Central memory CD8-positive, alpha-beta T cell (primary cell): Measurements from ENCODE around the gene NR3C2.

Experiments used
- ATAC-seq: fragments of 150-1000 bp; cut with Tn5 transposase; replicated peaks from 2 replicates; pipeline ENCODE4 v1.10.0; 2022; ENCODE audit warnings: mild to moderate bottlenecking, moderate FRiP score, moderate number of reproducible peaks; ENCODE audit not compliant: poor library complexity, severe bottlenecking; ENCODE audit errors: extremely low read depth
- DNase-seq, 2 donors: peaks; one replicate each; pipeline ENCODE4 v3.0.0; 2021; ENCODE audit warnings: low spot score in 2 of 2
- H3K27ac Mint-ChIP-seq: one replicate; pipeline ENCODE4 v1.8.0; 2022; ENCODE audit warnings: low read depth, mild to moderate bottlenecking, moderate library complexity, mixed read lengths
- H3K27me3 Mint-ChIP-seq: one replicate; pipeline ENCODE4 v1.8.0; 2022; ENCODE audit warnings: mixed read lengths
- H3K36me3 Mint-ChIP-seq: one replicate; pipeline ENCODE4 v1.8.0; 2022; ENCODE audit warnings: mild to moderate bottlenecking, moderate library complexity, mixed read lengths; ENCODE audit not compliant: insufficient read depth
- H3K4me1 Mint-ChIP-seq: one replicate; pipeline ENCODE4 v1.8.0; 2022; ENCODE audit warnings: mixed read lengths
- H3K4me3 Mint-ChIP-seq: one replicate; pipeline ENCODE4 v1.8.0; 2022; ENCODE audit warnings: mild to moderate bottlenecking, moderate library complexity, mixed read lengths
- H3K9me3 Mint-ChIP-seq: one replicate; pipeline ENCODE4 v1.8.0; 2022; ENCODE audit warnings: mixed read lengths

NR3C2 gene

GRCh38 chr4:148445071-148445859 is 3.1 kb upstream of the NR3C2 start:
- Mint-ChIP-seq H3K27ac (peak overlapping the region; percentile 89), H3K27me3 (peaks cover 19% of the 10 kb centered on the region), H3K4me3 (peak overlapping the region; percentile 93), H3K9me3 (no peaks in the 10 kb centered on the region), H3K36me3 (peaks cover 24% of the 10 kb centered on the region), H3K4me1 (peaks cover 27% of the 10 kb centered on the region)
- DNase-seq (peak; percentile 61 to 64), ATAC-seq (peak; percentile 25)

DNA sequence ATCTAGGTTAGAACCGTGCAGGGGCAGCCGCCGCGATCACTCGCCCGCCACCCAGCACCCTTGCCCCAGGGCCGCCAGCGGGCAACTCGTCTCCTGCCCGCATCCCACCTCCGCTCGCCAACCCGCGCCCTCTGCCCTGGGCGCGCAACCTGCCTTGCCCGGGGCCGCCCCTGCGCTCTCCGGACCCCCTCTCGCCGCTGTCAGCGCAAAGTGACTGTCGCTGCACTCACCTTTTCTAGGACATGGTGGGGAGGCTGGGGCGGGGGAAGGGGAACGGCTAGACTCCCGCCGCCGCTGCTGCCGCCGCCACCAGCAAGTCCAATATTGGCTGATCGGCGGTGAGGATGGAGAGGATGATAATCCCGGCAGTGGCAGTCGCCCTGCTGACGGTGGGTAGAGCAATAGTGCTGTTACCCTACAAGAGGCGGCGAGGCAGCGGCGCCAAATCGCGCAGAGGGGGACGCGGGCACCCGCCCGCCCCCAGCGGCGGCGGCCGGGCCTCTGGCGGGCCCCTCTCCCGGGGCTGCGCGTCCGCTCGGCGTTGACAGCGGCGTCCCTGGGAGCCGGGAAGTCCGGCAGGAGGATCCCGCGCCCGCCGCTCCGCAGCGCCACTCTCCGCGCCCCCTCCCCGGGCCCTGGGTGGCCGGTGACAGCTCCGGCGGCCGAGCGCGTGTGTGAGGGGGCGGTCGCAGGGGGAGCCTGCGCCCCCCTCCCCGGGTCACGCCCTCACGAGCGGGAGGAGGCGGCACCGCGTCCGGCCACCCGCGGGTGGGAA is 2.3 kb upstream of the NR3C2 start:
- H3K27me3 Mint-ChIP-seq, result peaks cover 19% of the 10 kb centered on the region
- H3K4me1 Mint-ChIP-seq, result peaks cover 30% of the 10 kb centered on the region
- H3K27ac Mint-ChIP-seq, result peak overlapping the region; percentile 72
- no peaks in the 10 kb centered on the region for H3K9me3 Mint-ChIP-seq
- H3K36me3 Mint-ChIP-seq, result peaks cover 26% of the 10 kb centered on the region
- peak; percentile 33 to 38 for DNase-seq
- no peak for ATAC-seq
- H3K4me3 Mint-ChIP-seq, result peak overlapping the region; percentile 93

DNA sequence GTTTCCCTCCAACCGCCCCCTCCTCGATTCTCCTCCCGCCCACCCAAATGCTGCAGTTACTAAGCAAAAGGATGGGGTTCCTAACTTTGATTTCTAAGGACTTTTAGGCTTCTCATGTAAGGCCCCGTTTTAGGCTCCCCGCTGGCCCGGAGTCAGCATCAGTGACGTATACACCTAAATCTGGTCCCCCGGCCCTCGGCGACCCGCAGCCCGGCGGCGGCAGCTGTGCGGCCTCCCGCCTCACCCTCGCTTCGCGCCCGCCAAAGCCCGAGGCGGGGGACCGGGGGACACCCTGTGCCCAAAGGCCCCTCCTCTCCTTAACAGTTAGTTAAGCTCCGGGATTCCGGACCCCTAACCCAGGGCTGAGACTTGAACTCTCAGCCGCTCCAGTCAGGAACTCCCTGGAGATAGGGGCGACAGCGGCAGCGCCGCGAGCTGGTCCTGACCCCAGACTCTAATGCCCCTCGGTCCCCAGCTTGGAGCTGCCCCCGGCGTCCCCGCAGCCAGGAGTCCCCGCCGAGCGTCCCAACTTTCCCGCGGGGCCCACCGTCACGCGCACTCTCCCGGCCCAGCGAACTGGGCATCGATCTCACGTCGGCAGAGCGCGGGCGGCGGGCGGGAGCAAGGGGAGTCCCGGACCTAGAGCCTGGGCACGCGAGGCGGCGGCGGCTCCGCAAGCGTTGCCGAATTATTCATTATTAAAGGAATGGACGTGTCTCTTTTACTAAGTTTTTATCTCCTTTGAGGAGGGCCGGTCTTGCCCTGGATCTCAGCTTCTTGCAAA is 1.5 kb upstream of the NR3C2 start:
- Mint-ChIP-seq H3K4me3 (peak overlapping the region; percentile 93), H3K27me3 (peaks cover 19% of the 10 kb centered on the region), H3K4me1 (peaks cover 35% of the 10 kb centered on the region), H3K9me3 (no peaks in the 10 kb centered on the region), H3K36me3 (peaks cover 26% of the 10 kb centered on the region), H3K27ac (peak overlapping the region; percentile 72)
- DNase-seq (peak in 1 of 2 donors; percentile 23), ATAC-seq (no peak)

- Mint-ChIP-seq H3K9me3 (no peaks in the 10 kb centered on the region), H3K27me3 (peaks cover 19% of the 10 kb centered on the region), H3K36me3 (peaks cover 26% of the 10 kb centered on the region), H3K4me1 (peaks cover 35% of the 10 kb centered on the region), H3K27ac (peak overlapping the region; percentile 96), H3K4me3 (peak overlapping the region; percentile 93)
- ATAC-seq (peak; percentile 1), DNase-seq (no peak)
Measured at GRCh38 chr4:148442832-148443511, 758 bp upstream of the NR3C2 start.

DNA sequence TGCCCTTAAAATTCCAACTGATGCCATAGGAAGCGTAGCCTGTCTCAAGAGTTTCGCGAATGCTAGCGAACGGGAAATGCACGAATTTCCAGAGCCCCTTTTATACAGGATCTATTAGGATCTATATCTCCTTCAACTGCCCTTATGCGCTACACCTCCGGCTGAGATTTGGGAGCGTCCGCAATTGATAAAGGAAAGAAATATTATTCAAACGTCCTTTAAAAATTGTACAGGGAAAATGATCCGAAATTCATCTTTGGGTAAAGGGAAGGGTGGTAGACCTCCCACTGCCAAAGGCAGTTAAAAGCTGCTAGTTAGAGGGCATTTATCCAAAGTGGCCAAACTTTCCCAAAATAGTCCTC is 609 bp downstream of the NR3C2 start:
- Mint-ChIP-seq H3K27ac (peak overlapping the region; percentile 96), H3K4me3 (peak overlapping the region; percentile 93), H3K36me3 (peaks cover 24% of the 10 kb centered on the region), H3K27me3 (peaks cover 19% of the 10 kb centered on the region), H3K4me1 (peaks cover 35% of the 10 kb centered on the region), H3K9me3 (no peaks in the 10 kb centered on the region)
- DNase-seq (no peak), ATAC-seq (no peak)

GRCh38 chr4:148438047-148438446 is 4.2 kb downstream of the NR3C2 start:
- H3K4me1 Mint-ChIP-seq, result peaks cover 47% of the 10 kb centered on the region
- ATAC-seq, result no peak

DNA sequence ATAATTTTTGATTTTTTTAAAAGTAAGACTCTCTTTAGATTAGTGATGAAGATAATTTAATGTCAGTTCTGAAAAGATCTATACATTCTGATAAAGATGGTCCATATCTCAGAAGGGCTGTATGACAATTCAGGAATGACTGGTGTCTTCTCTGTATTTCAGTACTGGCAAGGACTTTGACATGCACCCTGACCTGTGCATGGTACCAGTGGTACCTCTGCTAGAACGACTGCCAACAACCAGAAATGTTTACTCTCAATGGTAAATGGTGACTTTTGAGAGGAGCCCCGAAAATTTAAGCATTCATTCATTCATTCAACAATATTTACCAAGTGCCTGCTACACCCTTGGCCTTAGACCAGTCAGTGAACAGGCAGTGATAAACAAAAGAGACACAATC is 4.8 kb downstream of the NR3C2 start:
- Mint-ChIP-seq H3K36me3 (peaks cover 14% of the 10 kb centered on the region), H3K4me3 (no peak overlapping the region), H3K4me1 (peaks cover 47% of the 10 kb centered on the region), H3K27me3 (peaks cover 9% of the 10 kb centered on the region), H3K9me3 (no peaks in the 10 kb centered on the region), H3K27ac (no peak overlapping the region)
- DNase-seq (no peak), ATAC-seq (no peak)

More at GRCh38 chr4:148438047-148438446, 4.2 kb downstream of the NR3C2 start:
- Mint-ChIP-seq H3K9me3 (no peaks in the 10 kb centered on the region), H3K36me3 (peaks cover 20% of the 10 kb centered on the region), H3K27me3 (peaks cover 9% of the 10 kb centered on the region), H3K27ac (no peak overlapping the region), H3K4me3 (no peak overlapping the region)
- no peak for DNase-seq

DNA sequence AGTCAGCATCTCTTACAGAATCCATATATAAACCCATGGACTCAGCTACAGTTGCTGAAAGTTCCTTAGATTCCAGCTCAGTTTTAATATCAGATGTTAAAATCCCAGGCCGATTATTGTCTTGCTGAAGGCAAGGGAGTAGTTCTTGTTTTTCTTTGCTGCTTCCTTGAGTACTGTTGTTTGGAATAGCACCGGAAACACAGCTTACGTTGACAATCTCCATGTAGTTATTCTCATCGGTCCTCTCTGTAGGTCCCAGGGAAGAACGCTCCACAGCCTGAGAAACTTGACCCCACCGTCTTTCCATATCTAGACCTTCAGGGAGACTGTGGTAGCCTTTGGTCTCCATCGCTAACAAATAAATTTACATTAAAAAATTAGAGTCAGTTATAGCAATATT is 5.7 kb downstream of the NR3C2 start:
- ATAC-seq, result no peak
- H3K27ac Mint-ChIP-seq, result no peak overlapping the region
- H3K36me3 Mint-ChIP-seq, result peaks cover 9% of the 10 kb centered on the region

DNA sequence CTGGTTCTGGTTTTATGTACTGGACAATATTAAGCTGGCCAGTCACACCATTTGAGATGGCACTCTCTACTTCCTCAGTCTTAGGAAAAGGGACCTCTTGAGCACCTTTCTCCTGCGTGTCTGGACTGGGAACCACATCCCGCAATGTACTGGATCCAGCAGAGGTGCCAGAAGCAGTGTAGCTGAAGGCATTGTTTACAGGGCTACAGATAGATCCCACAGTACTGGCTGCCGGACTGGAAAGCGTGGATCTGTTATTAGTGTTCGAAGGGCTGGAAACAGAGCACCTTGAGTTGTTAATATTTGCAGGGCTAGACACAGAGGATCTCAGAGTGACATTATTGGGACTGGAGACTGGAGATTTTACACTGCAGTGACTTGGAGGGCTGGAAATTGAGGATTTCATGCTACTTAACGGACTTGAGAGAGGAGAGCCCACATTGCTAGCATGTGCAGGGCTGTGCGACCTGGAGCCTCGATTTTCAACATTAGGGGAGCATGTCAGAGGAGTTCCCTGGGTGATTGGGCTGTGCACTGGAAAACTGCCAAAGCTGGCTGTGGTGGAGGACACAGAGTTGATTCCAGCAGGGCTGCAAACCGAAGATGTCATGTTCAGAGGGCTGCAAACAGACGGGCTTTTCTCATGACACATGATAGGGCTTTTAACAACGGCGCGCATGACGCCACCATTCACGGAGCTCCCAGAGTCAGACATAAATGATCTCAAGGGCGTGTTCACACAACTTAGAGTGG is 6.4 kb downstream of the NR3C2 start:
- Mint-ChIP-seq H3K27me3 (peaks cover 2% of the 10 kb centered on the region), H3K4me3 (peak overlapping the region; percentile 44), H3K27ac (no peak overlapping the region), H3K4me1 (peaks cover 31% of the 10 kb centered on the region), H3K36me3 (peaks cover 12% of the 10 kb centered on the region), H3K9me3 (no peaks in the 10 kb centered on the region)
- ATAC-seq (no peak), DNase-seq (no peak)

More for the DNA sequence above, 5.7 kb downstream of the NR3C2 start:
- no peak overlapping the region for H3K4me3 Mint-ChIP-seq
- H3K9me3 Mint-ChIP-seq, result no peaks in the 10 kb centered on the region
- peaks cover 9% of the 10 kb centered on the region for H3K27me3 Mint-ChIP-seq
- H3K4me1 Mint-ChIP-seq, result peaks cover 37% of the 10 kb centered on the region
- DNase-seq, result no peak

DNA sequence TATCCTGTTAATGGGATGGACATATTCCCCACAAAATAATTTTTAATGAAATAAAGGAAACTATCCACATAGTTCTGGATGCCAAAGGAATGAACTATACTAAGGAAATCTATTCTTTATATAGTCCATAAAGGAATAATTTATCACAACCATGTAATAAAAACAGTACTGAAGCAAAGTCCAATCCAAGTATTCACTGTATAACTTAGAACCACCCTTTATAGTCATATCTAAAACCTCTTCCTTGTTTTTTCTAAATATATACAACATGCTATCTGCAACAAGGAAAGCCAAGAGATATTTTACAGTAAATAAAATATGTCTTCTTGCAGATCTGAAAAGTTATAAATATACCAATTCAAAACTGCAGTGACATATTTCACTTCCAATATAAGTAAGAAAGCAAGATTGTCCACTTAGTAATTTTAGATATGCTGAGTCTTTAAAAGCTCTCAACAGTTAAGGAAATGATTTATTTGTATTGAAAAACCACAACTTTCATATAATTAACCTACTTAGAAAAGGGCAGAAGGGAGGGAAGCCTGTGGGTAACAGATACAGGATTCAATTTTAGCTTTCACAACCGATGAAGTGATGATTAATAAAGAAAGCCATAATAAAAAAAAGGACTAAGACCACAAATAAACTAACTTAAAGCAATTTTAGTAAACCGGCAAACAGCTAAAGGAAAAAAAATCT is 8.0 kb downstream of the NR3C2 start:
- H3K27me3 Mint-ChIP-seq, result no peaks in the 10 kb centered on the region
- no peak overlapping the region for H3K27ac Mint-ChIP-seq
- DNase-seq (no peak), ATAC-seq (no peak)
- peak overlapping the region; percentile 44 for H3K4me3 Mint-ChIP-seq
- H3K9me3 Mint-ChIP-seq, result no peaks in the 10 kb centered on the region
- peaks cover 26% of the 10 kb centered on the region for H3K4me1 Mint-ChIP-seq
- peaks cover 10% of the 10 kb centered on the region for H3K36me3 Mint-ChIP-seq

DNA sequence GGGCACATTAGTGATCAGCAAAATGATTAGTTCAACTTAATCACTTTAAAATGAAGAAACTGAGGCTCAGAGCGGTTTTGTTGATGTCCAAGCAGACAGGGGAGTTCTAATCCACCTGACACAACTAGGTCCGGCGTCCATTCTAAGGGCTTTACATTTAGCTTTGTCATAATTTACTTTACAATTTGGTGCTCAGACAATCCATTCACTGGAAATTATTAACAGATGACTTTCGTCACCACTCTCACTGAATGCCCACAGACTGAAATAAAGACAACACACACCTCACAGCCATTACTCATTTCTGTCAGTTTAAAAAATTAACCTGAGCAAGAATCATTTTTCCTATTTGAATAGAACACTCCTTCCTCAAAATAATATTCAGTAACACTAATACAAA is 10.8 kb downstream of the NR3C2 start:
- no peaks in the 10 kb centered on the region for H3K27me3 Mint-ChIP-seq
- no peaks in the 10 kb centered on the region for H3K9me3 Mint-ChIP-seq
- no peak overlapping the region for H3K27ac Mint-ChIP-seq
- ATAC-seq (no peak), DNase-seq (no peak)
- H3K4me3 Mint-ChIP-seq, result no peak overlapping the region
- peaks cover 46% of the 10 kb centered on the region for H3K4me1 Mint-ChIP-seq
- peaks cover 8% of the 10 kb centered on the region for H3K36me3 Mint-ChIP-seq
